ENCODE measurements around the gene CHP2. TPM values are rescaled to one million over a fixed set of nuclear protein-coding genes. Genes with fewer than 3 reads are reported as not detected.

Gene CHP2
- total and polyA plus RNA-seq, 2 donors from 2014 or later: 6.8 TPM; not detected in 1

DNA sequence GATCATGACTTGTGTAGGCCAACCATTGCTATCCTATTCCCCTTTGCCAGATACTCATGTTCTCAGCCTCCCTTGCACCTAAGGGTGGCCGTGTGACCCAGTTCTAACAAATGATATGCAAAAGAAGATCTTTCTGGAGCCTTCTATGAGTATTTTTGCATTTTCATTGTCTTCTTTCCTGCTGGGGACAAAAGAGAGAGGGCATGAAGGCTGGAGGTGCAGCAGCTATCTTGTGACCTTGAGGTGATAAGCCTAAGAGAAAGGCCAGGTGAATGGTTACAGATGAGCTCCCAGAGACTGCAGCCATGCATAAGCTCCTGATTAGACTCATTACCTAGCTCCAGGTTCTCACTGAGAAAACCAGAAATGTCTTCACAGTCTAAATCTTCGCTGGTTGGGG lies 42.1 kb downstream of the CHP2 start:
- H3K36me3 ChIP-seq (ENCODE audit: control insufficient read depth in 2 of 3, insufficient read depth in 3 of 3, low read length in 3 of 3): no peaks in the 10 kb centered on the region
- no peak overlapping the region for H3K4me3 ChIP-seq (ENCODE audit: low read length in 3 of 3)
- no peak overlapping the region for H3K9ac ChIP-seq (ENCODE audit: low read length in 3 of 3)
- no peak for DNase-seq
- intact Hi-C loops (cut with DNase I): loop anchor here (10.0 kb wide), 1 partner anchor 238 kb away; no protein-coding TSS in a partner anchor
- H3K9me3 ChIP-seq (ENCODE audit: control insufficient read depth in 2 of 3, insufficient read depth in 1 of 3, low read length in 3 of 3): no peaks in the 10 kb centered on the region
- no peak for FAIRE-seq
- H3K4me1 ChIP-seq (ENCODE audit: control insufficient read depth in 2 of 3, insufficient read depth in 2 of 3, low read depth in 1 of 3, low read length in 3 of 3): no peaks in the 10 kb centered on the region
- TF ChIP-seq, protein P1, sequence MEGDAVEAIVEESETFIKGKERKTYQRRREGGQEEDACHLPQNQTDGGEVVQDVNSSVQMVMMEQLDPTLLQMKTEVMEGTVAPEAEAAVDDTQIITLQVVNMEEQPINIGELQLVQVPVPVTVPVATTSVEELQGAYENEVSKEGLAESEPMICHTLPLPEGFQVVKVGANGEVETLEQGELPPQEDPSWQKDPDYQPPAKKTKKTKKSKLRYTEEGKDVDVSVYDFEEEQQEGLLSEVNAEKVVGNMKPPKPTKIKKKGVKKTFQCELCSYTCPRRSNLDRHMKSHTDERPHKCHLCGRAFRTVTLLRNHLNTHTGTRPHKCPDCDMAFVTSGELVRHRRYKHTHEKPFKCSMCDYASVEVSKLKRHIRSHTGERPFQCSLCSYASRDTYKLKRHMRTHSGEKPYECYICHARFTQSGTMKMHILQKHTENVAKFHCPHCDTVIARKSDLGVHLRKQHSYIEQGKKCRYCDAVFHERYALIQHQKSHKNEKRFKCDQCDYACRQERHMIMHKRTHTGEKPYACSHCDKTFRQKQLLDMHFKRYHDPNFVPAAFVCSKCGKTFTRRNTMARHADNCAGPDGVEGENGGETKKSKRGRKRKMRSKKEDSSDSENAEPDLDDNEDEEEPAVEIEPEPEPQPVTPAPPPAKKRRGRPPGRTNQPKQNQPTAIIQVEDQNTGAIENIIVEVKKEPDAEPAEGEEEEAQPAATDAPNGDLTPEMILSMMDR (IDR thresholded peaks at IDR 0.05; ENCODE audit: borderline replicate concordance, extremely low read depth, insufficient read depth): no peak
- H3K27ac ChIP-seq (ENCODE audit: low read depth in 2 of 2, low read length in 2 of 2): no peak overlapping the region
- H3K27me3 ChIP-seq (ENCODE audit: control insufficient read depth, insufficient read depth, low read length): no peaks in the 10 kb centered on the region

DNA sequence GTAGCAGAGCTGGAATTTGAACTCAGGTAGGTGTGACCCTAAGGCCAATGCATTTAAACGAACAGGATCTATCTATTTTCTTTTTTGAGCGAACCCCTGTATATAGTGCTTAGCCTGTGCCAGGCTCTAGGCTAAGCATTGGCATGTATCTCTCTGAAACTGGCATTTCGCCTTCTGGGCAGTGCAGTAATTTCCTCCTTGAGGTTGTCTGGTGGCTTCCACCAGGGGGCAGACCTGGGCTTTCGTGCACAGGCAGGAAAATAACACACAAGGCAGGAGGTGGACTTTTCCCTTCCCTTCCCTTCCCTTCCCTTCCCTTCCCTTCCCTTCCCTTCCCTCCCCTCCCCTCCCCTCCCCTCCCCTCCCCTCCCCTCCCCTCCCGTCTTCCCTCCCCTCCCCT lies 46.6 kb downstream of the CHP2 start:
- Histone ChIP-seq H3K4me3 (ENCODE audit: low read length in 3 of 3) (no peak overlapping the region), H3K27ac (ENCODE audit: low read depth in 2 of 2, low read length in 2 of 2) (no peak overlapping the region), H3K9me3 (ENCODE audit: control insufficient read depth in 2 of 3, insufficient read depth in 1 of 3, low read length in 3 of 3) (no peaks in the 10 kb centered on the region), H3K4me1 (ENCODE audit: control insufficient read depth in 2 of 3, insufficient read depth in 2 of 3, low read depth in 1 of 3, low read length in 3 of 3) (no peaks in the 10 kb centered on the region), H3K27me3 (ENCODE audit: control insufficient read depth, insufficient read depth, low read length) (no peaks in the 10 kb centered on the region), H3K36me3 (ENCODE audit: control insufficient read depth in 2 of 3, insufficient read depth in 3 of 3, low read length in 3 of 3) (no peaks in the 10 kb centered on the region), H3K9ac (ENCODE audit: low read length in 3 of 3) (no peak overlapping the region)
- DNase-seq: peak; percentile 54 to 75 (median 63)
- TF ChIP-seq, protein P1 (IDR thresholded peaks at IDR 0.05; ENCODE audit: borderline replicate concordance, extremely low read depth, insufficient read depth): peak; percentile 79
- intact Hi-C loops (cut with DNase I): no loop called here
- no peak for FAIRE-seq

DNA sequence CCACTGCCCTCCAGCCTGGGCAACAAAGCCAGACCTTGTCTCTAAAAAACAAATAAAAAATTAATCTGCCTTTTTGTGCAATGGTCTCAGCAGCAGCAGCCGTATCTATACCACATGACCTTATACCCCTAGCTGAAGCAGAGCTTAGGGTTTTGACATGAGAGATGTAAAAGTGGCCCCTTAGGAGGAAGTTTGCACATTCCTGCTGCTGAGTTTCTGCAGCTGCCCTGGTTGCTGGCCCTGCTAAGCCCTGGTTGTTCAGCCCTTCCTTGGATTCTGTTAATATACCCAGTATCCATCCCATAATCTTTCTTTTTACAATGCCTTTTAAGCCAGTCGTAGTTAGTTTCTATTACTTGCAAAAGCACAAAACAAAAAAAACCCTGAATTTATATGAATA lies 48.0 kb downstream of the CHP2 start:
- no peak overlapping the region for H3K27ac ChIP-seq (ENCODE audit: low read depth in 2 of 2, low read length in 2 of 2)
- no peak overlapping the region for H3K4me3 ChIP-seq (ENCODE audit: low read length in 3 of 3)
- FAIRE-seq (no peak), DNase-seq (peak in 1 of 5 donors; percentile 39)
- no peaks in the 10 kb centered on the region for H3K9me3 ChIP-seq (ENCODE audit: control insufficient read depth in 2 of 3, insufficient read depth in 1 of 3, low read length in 3 of 3)
- no peaks in the 10 kb centered on the region for H3K36me3 ChIP-seq (ENCODE audit: control insufficient read depth in 2 of 3, insufficient read depth in 3 of 3, low read length in 3 of 3)
- H3K27me3 ChIP-seq (ENCODE audit: control insufficient read depth, insufficient read depth, low read length): no peaks in the 10 kb centered on the region
- H3K9ac ChIP-seq (ENCODE audit: low read length in 3 of 3): no peak overlapping the region
- H3K4me1 ChIP-seq (ENCODE audit: control insufficient read depth in 2 of 3, insufficient read depth in 2 of 3, low read depth in 1 of 3, low read length in 3 of 3): no peaks in the 10 kb centered on the region
- TF ChIP-seq, protein P1 (IDR thresholded peaks at IDR 0.05; ENCODE audit: borderline replicate concordance, extremely low read depth, insufficient read depth): no peak
- intact Hi-C loops (cut with DNase I): no loop called here

DNA sequence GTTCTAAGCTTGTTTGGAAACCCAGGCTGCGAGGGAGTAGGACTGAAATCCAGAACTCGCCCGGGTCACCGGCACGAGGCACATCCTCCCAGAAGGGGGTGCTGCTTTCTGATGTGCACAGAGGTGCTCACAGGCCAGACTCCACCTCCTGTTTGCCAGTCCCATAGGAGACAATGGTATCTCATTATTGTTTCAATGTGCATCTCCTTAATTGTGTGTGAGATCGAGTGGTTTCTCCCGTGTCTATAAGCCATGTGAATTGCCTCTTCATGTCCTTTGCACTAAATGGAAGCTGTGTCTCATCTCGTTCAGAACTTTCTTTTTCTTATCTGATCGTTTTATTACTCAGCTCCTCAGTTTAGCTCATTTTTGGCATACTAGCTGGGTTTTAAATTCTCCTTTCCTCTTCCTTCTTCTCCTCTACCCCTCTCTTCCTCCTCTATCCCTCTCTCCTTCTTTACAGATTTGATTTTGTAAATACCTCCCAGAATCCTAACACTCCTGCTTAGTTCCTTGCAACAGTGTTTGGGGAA lies 48.8 kb downstream of the CHP2 start:
- no peaks in the 10 kb centered on the region for H3K9me3 ChIP-seq (ENCODE audit: control insufficient read depth in 2 of 3, insufficient read depth in 1 of 3, low read length in 3 of 3)
- no peak overlapping the region for H3K27ac ChIP-seq (ENCODE audit: low read depth in 2 of 2, low read length in 2 of 2)
- DNase-seq (peak; percentile 23 to 71 (median 42)), FAIRE-seq (no peak)
- no peaks in the 10 kb centered on the region for H3K36me3 ChIP-seq (ENCODE audit: control insufficient read depth in 2 of 3, insufficient read depth in 3 of 3, low read length in 3 of 3)
- H3K4me3 ChIP-seq (ENCODE audit: low read length in 3 of 3): no peak overlapping the region
- H3K27me3 ChIP-seq (ENCODE audit: control insufficient read depth, insufficient read depth, low read length): no peaks in the 10 kb centered on the region
- no peak overlapping the region for H3K9ac ChIP-seq (ENCODE audit: low read length in 3 of 3)
- H3K4me1 ChIP-seq (ENCODE audit: control insufficient read depth in 2 of 3, insufficient read depth in 2 of 3, low read depth in 1 of 3, low read length in 3 of 3): no peaks in the 10 kb centered on the region
- intact Hi-C loops (cut with DNase I): no loop called here
- TF ChIP-seq, protein P1 (IDR thresholded peaks at IDR 0.05; ENCODE audit: borderline replicate concordance, extremely low read depth, insufficient read depth): peak; percentile 33
